ENCODE measurements around the gene LINC01488.

Gene LINC01488

GRCh38 chr11:69541001-69541285, 59.5 kb downstream of the LINC01488 start:
- no peaks in the 10 kb centered on the region for H3K4me1 ChIP-seq
- no peaks in the 10 kb centered on the region for H3K9me3 ChIP-seq
- H3K4me3 ChIP-seq, result no peak overlapping the region
- in situ Hi-C loops (cut with MboI; ENCODE audit: low sequenced_read_pairs), result no loop called here
- H3K27me3 ChIP-seq (ENCODE audit: low read depth), result no peaks in the 10 kb centered on the region
- DNase-seq (ENCODE audit: low spot score in 2 of 2), result no peak
- no peaks in the 10 kb centered on the region for H3K36me3 ChIP-seq (replicated peaks)

GRCh38 chr11:69541501-69542313, 60.2 kb downstream of the LINC01488 start:
- in situ Hi-C loops (cut with MboI; ENCODE audit: low sequenced_read_pairs), result no loop called here
- Histone ChIP-seq H3K27me3 (ENCODE audit: low read depth) (no peaks in the 10 kb centered on the region), H3K9me3 (no peaks in the 10 kb centered on the region), H3K4me1 (no peaks in the 10 kb centered on the region), H3K36me3 (replicated peaks) (no peaks in the 10 kb centered on the region), H3K4me3 (no peak overlapping the region)
- DNase-seq (ENCODE audit: low spot score in 2 of 2), result no peak

GRCh38 chr11:69542314-69543168, 61.1 kb downstream of the LINC01488 start:
- Histone ChIP-seq H3K27me3 (ENCODE audit: low read depth) (no peaks in the 10 kb centered on the region), H3K36me3 (replicated peaks) (no peaks in the 10 kb centered on the region), H3K4me3 (no peak overlapping the region), H3K4me1 (no peaks in the 10 kb centered on the region), H3K9me3 (no peaks in the 10 kb centered on the region)
- in situ Hi-C loops (cut with MboI; ENCODE audit: low sequenced_read_pairs), result no loop called here
- DNase-seq (ENCODE audit: low spot score in 2 of 2), result no peak
